Epithelial cell of proximal tubule (primary cell): ENCODE data around the gene PDF. TPM values are rescaled to one million over a fixed set of nuclear protein-coding genes. Genes with fewer than 3 reads are reported as not detected.
A peak's percentile ranks its signal among the peaks of the same experiment; 100 is the strongest.

Experiments
- DNase-seq: peaks from one replicate; pipeline ENCODE4 v3.0.0-alpha.2; 2011; ENCODE audit warnings: low read depth
- H3K4me3 ChIP-seq: 2 replicates; pipeline ENCODE4 v1.5.1; 2011; ENCODE audit warnings: low read depth, mild to moderate bottlenecking, low read length
- CTCF ChIP-seq: conservative IDR thresholded peaks from 2 replicates; pipeline ENCODE4 v1.5.1; 2012; ENCODE audit warnings: low read depth, mild to moderate bottlenecking, low read length
- total RNA-seq: library from RNA; depleted of rRNA; stranded (reverse); fragments of >200 nt; gene quantifications from 2 replicates; pipeline ENCODE4 v1.2.3, GENCODE V29; 2015

PDF gene
- total RNA-seq, 1 donor from 2014 or later: 23.8 TPM

GRCh38 chr16:69310653-69311532 lies 19.5 kb downstream of the PDF start, which contains the start of gene VPS4A:
Gene VPS4A, plus strand, starts transcription at chr16:69311350. Its CDS starts 162 bp downstream, at chr16:69311512.
- TF ChIP-seq CTCF: peak; percentile 71

GRCh38 chr16:69309316-69309715 lies 21.1 kb downstream of the PDF start:
- no peak for TF ChIP-seq CTCF
- no peak for DNase-seq
- no peak overlapping the region for H3K4me3 ChIP-seq

More at GRCh38 chr16:69310653-69311532, 19.5 kb downstream of the PDF start, which contains the start of gene VPS4A:
- no peak for DNase-seq
- H3K4me3 ChIP-seq: peak within 1 kb of the TSS; percentile 96

GRCh38 chr16:69307856-69308255 lies 22.5 kb downstream of the PDF start:
- no peak overlapping the region for H3K4me3 ChIP-seq
- DNase-seq: no peak
- TF ChIP-seq CTCF: no peak

GRCh38 chr16:69307091-69307490 lies 23.3 kb downstream of the PDF start:
- H3K4me3 ChIP-seq: no peak overlapping the region
- no peak for DNase-seq
- no peak for TF ChIP-seq CTCF

- H3K4me3 ChIP-seq: no peak overlapping the region
- DNase-seq: no peak
- no peak for TF ChIP-seq CTCF
Observed at GRCh38 chr16:69306031-69306430, 24.4 kb downstream of the PDF start.

- no peak for TF ChIP-seq CTCF
- no peak for DNase-seq
- H3K4me3 ChIP-seq: no peak overlapping the region
Observed at GRCh38 chr16:69302301-69302700, 28.1 kb downstream of the PDF start.

- TF ChIP-seq CTCF: no peak
- no peak overlapping the region for H3K4me3 ChIP-seq
- no peak for DNase-seq
Observed at GRCh38 chr16:69301861-69302260, 28.5 kb downstream of the PDF start.
